Fibroblast of lung (primary cell): ENCODE results near the gene MRPS15.

Experiments
- CTCF ChIP-seq, 2 donors: IDR thresholded peaks in 1 of 2; conservative IDR thresholded peaks in 1 of 2; 1 replicate in 1 of 2; 2 replicates in 1 of 2; pipeline ENCODE4 v1.5.1; 2011 to 2012; ENCODE audit warnings: low read length in 2 of 2, control low read depth in 1 of 2, inconsistent platforms in 1 of 2, low read depth in 1 of 2, mild to moderate bottlenecking in 1 of 2
- EZH2 ChIP-seq: IDR thresholded peaks from 2 replicates; pipeline ENCODE4 v1.5.1; 2012; ENCODE audit warnings: low read length, control low read depth, mild to moderate bottlenecking; ENCODE audit errors: missing control alignments

- TF ChIP-seq CTCF (conservative IDR thresholded peaks at IDR 0.05 in 1 of 2, IDR thresholded peaks at IDR 0.05 in 1 of 2; ENCODE audit: low read depth in 1 of 2, low read length in 2 of 2) = no peak
- no peak for TF ChIP-seq EZH2
Measured at GRCh38 chr1:36408479-36408878, 55.7 kb downstream of the MRPS15 start.
